Measurements from ENCODE around the gene PPP1R37. TPM values are rescaled to one million over a fixed set of nuclear protein-coding genes. Genes with fewer than 3 reads are reported as not detected.

The PPP1R37 gene
- total and polyA plus RNA-seq, 2 of the 13 experiments (the other 11 are each of a cell fraction or from before 2014, with no cell fraction given), result 9.0 to 14.3 TPM

GRCh38 chr19:45092747-45093678 lies at the start of gene PPP1R37 (continued):
- peak; percentile 37; the same call in 1 of the 2 replicates for TF ChIP-seq MNT (IDR thresholded peaks at IDR 0.05)
- TF ChIP-seq, protein P1, sequence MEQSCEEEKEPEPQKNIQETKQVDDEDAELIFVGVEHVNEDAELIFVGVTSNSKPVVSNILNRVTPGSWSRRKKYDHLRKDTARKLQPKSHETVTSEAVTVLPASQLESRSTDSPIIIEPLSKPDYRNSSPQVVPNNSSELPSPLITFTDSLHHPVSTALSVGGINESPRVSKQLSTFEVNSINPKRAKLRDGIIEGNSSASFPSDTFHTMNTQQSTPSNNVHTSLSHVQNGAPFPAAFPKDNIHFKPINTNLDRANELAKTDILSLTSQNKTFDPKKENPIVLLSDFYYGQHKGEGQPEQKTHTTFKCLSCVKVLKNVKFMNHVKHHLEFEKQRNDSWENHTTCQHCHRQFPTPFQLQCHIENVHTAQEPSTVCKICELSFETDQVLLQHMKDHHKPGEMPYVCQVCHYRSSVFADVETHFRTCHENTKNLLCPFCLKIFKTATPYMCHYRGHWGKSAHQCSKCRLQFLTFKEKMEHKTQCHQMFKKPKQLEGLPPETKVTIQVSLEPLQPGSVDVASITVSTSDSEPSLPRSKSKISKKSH (CRISPR knock-in tag; IDR thresholded peaks at IDR 0.05; ENCODE audit: borderline replicate concordance), result peak; percentile 62
- TF ChIP-seq HIVEP1 (CRISPR knock-in tag; IDR thresholded peaks at IDR 0.05), result no peak; the same call in 1 of the 2 replicates
- TF ChIP-seq, protein P2, sequence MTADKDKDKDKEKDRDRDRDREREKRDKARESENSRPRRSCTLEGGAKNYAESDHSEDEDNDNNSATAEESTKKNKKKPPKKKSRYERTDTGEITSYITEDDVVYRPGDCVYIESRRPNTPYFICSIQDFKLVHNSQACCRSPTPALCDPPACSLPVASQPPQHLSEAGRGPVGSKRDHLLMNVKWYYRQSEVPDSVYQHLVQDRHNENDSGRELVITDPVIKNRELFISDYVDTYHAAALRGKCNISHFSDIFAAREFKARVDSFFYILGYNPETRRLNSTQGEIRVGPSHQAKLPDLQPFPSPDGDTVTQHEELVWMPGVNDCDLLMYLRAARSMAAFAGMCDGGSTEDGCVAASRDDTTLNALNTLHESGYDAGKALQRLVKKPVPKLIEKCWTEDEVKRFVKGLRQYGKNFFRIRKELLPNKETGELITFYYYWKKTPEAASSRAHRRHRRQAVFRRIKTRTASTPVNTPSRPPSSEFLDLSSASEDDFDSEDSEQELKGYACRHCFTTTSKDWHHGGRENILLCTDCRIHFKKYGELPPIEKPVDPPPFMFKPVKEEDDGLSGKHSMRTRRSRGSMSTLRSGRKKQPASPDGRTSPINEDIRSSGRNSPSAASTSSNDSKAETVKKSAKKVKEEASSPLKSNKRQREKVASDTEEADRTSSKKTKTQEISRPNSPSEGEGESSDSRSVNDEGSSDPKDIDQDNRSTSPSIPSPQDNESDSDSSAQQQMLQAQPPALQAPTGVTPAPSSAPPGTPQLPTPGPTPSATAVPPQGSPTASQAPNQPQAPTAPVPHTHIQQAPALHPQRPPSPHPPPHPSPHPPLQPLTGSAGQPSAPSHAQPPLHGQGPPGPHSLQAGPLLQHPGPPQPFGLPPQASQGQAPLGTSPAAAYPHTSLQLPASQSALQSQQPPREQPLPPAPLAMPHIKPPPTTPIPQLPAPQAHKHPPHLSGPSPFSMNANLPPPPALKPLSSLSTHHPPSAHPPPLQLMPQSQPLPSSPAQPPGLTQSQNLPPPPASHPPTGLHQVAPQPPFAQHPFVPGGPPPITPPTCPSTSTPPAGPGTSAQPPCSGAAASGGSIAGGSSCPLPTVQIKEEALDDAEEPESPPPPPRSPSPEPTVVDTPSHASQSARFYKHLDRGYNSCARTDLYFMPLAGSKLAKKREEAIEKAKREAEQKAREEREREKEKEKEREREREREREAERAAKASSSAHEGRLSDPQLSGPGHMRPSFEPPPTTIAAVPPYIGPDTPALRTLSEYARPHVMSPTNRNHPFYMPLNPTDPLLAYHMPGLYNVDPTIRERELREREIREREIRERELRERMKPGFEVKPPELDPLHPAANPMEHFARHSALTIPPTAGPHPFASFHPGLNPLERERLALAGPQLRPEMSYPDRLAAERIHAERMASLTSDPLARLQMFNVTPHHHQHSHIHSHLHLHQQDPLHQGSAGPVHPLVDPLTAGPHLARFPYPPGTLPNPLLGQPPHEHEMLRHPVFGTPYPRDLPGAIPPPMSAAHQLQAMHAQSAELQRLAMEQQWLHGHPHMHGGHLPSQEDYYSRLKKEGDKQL (CRISPR knock-in tag; IDR thresholded peaks at IDR 0.05; ENCODE audit: low read depth), result no peak
- 0 out of 2 replicates have a peak, but pooled peaks have one; percentile 42 for TF ChIP-seq RFXANK (CRISPR knock-in tag; IDR thresholded peaks at IDR 0.05)
- TF ChIP-seq ZNF724P (CRISPR knock-in tag; IDR thresholded peaks at IDR 0.05; ENCODE audit: borderline replicate concordance), result peak; percentile 21; the same call in 1 of the 2 replicates
- peak; percentile 26; the same call in 1 of the 2 replicates for TF ChIP-seq GABPA (IDR thresholded peaks at IDR 0.05; ENCODE audit: low read depth, low read length)
- TF ChIP-seq GABPA (CRISPR knock-in tag; IDR thresholded peaks at IDR 0.05; ENCODE audit: low read depth), result peak; percentile 72
- TF ChIP-seq KLF12 (CRISPR knock-in tag; IDR thresholded peaks at IDR 0.05; ENCODE audit: borderline replicate concordance), result peak; percentile 62; the same call in 1 of the 2 replicates
- TF ChIP-seq, protein P3, sequence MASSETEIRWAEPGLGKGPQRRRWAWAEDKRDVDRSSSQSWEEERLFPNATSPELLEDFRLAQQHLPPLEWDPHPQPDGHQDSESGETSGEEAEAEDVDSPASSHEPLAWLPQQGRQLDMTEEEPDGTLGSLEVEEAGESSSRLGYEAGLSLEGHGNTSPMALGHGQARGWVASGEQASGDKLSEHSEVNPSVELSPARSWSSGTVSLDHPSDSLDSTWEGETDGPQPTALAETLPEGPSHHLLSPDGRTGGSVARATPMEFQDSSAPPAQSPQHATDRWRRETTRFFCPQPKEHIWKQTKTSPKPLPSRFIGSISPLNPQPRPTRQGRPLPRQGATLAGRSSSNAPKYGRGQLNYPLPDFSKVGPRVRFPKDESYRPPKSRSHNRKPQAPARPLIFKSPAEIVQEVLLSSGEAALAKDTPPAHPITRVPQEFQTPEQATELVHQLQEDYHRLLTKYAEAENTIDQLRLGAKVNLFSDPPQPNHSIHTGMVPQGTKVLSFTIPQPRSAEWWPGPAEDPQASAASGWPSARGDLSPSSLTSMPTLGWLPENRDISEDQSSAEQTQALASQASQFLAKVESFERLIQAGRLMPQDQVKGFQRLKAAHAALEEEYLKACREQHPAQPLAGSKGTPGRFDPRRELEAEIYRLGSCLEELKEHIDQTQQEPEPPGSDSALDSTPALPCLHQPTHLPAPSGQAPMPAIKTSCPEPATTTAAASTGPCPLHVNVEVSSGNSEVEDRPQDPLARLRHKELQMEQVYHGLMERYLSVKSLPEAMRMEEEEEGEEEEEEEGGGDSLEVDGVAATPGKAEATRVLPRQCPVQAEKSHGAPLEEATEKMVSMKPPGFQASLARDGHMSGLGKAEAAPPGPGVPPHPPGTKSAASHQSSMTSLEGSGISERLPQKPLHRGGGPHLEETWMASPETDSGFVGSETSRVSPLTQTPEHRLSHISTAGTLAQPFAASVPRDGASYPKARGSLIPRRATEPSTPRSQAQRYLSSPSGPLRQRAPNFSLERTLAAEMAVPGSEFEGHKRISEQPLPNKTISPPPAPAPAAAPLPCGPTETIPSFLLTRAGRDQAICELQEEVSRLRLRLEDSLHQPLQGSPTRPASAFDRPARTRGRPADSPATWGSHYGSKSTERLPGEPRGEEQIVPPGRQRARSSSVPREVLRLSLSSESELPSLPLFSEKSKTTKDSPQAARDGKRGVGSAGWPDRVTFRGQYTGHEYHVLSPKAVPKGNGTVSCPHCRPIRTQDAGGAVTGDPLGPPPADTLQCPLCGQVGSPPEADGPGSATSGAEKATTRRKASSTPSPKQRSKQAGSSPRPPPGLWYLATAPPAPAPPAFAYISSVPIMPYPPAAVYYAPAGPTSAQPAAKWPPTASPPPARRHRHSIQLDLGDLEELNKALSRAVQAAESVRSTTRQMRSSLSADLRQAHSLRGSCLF (CRISPR knock-in tag; IDR thresholded peaks at IDR 0.05; ENCODE audit: borderline replicate concordance), result no peak
- TF ChIP-seq ZNF776 (CRISPR knock-in tag; IDR thresholded peaks at IDR 0.05), result 0 out of 2 replicates have a peak, but pooled peaks have one; percentile 21

Measured in HepG2 (cell line).